NT2/D1 (cell line): ENCODE data around the gene STARD4.

Source experiments
- SUZ12 ChIP-seq: IDR thresholded peaks from 2 replicates; pipeline ENCODE4 v1.6.1; 2011; ENCODE audit not compliant: insufficient read length, insufficient read depth; ENCODE audit errors: extremely low read depth
- YY1 ChIP-seq: IDR thresholded peaks from 2 replicates; pipeline ENCODE4 v1.6.1; 2011; ENCODE audit not compliant: insufficient read length, insufficient read depth

- TF ChIP-seq YY1: no peak
- no peak for TF ChIP-seq SUZ12
These were observed 791 bp upstream of the STARD4 start for GRCh38 chr5:111513131-111513520.
